Measurements from ENCODE around the gene ZSCAN26. TPM values are rescaled to one million over a fixed set of nuclear protein-coding genes. Genes with fewer than 3 reads are reported as not detected.
A peak's percentile ranks its signal among the peaks of the same experiment; 100 is the strongest.

The ZSCAN26 gene
- total RNA-seq, 1 experiment from 2014 or later: 6.6 TPM

- Mint-ChIP-seq H3K4me3 (no peak overlapping the region), H3K27me3 (ENCODE audit: low read depth) (peaks cover 4% of the 10 kb centered on the region; the same call in 1 of the 2 replicates), H3K9me3 (no peaks in the 10 kb centered on the region), H3K4me1 (peaks cover 10% of the 10 kb centered on the region), H3K36me3 (peaks cover 16% of the 10 kb centered on the region), H3K27ac (no peak overlapping the region)
- no peak for TF ChIP-seq ZNF281 (CRISPR knock-in tag; IDR thresholded peaks at IDR 0.05)
- no peak for TF ChIP-seq CDX4 (CRISPR knock-in tag; IDR thresholded peaks at IDR 0.05; ENCODE audit: borderline replicate concordance)
- TF ChIP-seq ZNF232 (CRISPR knock-in tag; IDR thresholded peaks at IDR 0.05): no peak
- ATAC-seq (no peak), DNase-seq (ENCODE audit: low spot score) (no peak)
- CTCF ChIA-PET: no interaction called here
- POLR2A ChIA-PET: no interaction called here
Measured at GRCh38 chr6:28277746-28278145, 10.8 kb downstream of the ZSCAN26 start.

- no peak for ATAC-seq
- H3K9me3 Mint-ChIP-seq: no peaks in the 10 kb centered on the region
- peaks cover 16% of the 10 kb centered on the region for H3K36me3 Mint-ChIP-seq
- TF ChIP-seq HMGA2 (CRISPR knock-in tag; IDR thresholded peaks at IDR 0.05): no peak
- TF ChIP-seq USF1 (CRISPR knock-in tag; IDR thresholded peaks at IDR 0.05): no peak
- TF ChIP-seq CTCF (IDR thresholded peaks at IDR 0.05): no peak
- no peak for TF ChIP-seq ZNF396 (CRISPR knock-in tag; IDR thresholded peaks at IDR 0.05; ENCODE audit: borderline replicate concordance)
- TF ChIP-seq ATF1 (CRISPR knock-in tag; IDR thresholded peaks at IDR 0.05): no peak
- TF ChIP-seq ZNF281 (CRISPR knock-in tag; IDR thresholded peaks at IDR 0.05): no peak
- no peak for TF ChIP-seq ZNF425 (CRISPR knock-in tag; conservative IDR thresholded peaks at IDR 0.05)
- TF ChIP-seq ZNF138 (CRISPR knock-in tag; conservative IDR thresholded peaks at IDR 0.05): no peak
- ChIA-PET POLR2A (interaction anchor here (0.6 to 1.6 kb wide), 5 partner anchors 13 to 157 kb away, joined by 3 to 10 read pairs (median 3); partner anchors contain the start of genes ZSCAN16 and ZSCAN26), CTCF (interaction anchor here (1.1 to 1.9 kb wide), 3 partner anchors 14 to 76 kb away, joined by 4 to 26 read pairs (median 8); partner anchors contain the start of gene ZSCAN26)
- peaks cover 14% of the 10 kb centered on the region for H3K4me1 Mint-ChIP-seq
- H3K27me3 Mint-ChIP-seq (ENCODE audit: low read depth): peaks cover 4% of the 10 kb centered on the region; the same call in 1 of the 2 replicates
- no peak for DNase-seq (ENCODE audit: low spot score)
- H3K27ac Mint-ChIP-seq: no peak overlapping the region
- peak overlapping the region; percentile 97 for H3K4me3 Mint-ChIP-seq
Measured at GRCh38 chr6:28280595-28281287, 13.8 kb downstream of the ZSCAN26 start.

Data from WTC11 (cell line).